GM19351 (cell line): Measurements from ENCODE around the gene STYX.
"Not testable (repeated sequence)": the region's sequence is repeated elsewhere in the genome, so short reads cannot be mapped to it uniquely, and the experiment has no call there.

Experiments
- ATAC-seq: cut with Tn5 transposase; IDR thresholded peaks from one replicate; pipeline ENCODE4 v1.9.1; 2021; ENCODE audit warnings: mild to moderate bottlenecking, moderate library complexity; ENCODE audit not compliant: unreplicated experiment

Gene STYX

GRCh38 chr14:52723514-52724359, 6.2 kb upstream of the STYX start:
- ATAC-seq: no peak

- no peak for ATAC-seq
These were observed 5.7 kb upstream of the STYX start for GRCh38 chr14:52724360-52724644.

- not testable (repeated sequence) for ATAC-seq
These were observed 2.5 kb upstream of the STYX start for GRCh38 chr14:52727509-52727908.

- ATAC-seq: not testable (repeated sequence)
These were observed 931 bp upstream of the STYX start for GRCh38 chr14:52729035-52729434.

- ATAC-seq: no peak
These were observed 411 bp upstream of the STYX start for GRCh38 chr14:52729585-52729924.

- ATAC-seq: no peak
These were observed 744 bp downstream of the STYX start for GRCh38 chr14:52730709-52731111.

- ATAC-seq: no peak
These were observed 3.9 kb downstream of the STYX start for GRCh38 chr14:52733824-52734223.

GRCh38 chr14:52735921-52736489, 6.0 kb downstream of the STYX start:
- ATAC-seq: no peak

GRCh38 chr14:52738409-52738808, 8.4 kb downstream of the STYX start:
- ATAC-seq: no peak

GRCh38 chr14:52740751-52741150, 10.8 kb downstream of the STYX start:
- no peak for ATAC-seq

GRCh38 chr14:52741865-52742264, 11.9 kb downstream of the STYX start:
- ATAC-seq: peak; percentile 15

GRCh38 chr14:52748647-52749292, 18.8 kb downstream of the STYX start:
- no peak for ATAC-seq

GRCh38 chr14:52755607-52756316, 25.8 kb downstream of the STYX start:
- ATAC-seq: no peak

GRCh38 chr14:52759145-52759544, 29.2 kb downstream of the STYX start:
- no peak for ATAC-seq

- ATAC-seq: not testable (repeated sequence)
These were observed 33.0 kb downstream of the STYX start for GRCh38 chr14:52762923-52763322.

- ATAC-seq: no peak
These were observed 37.3 kb downstream of the STYX start for GRCh38 chr14:52767058-52767833.

- ATAC-seq: no peak
These were observed 39.9 kb downstream of the STYX start for GRCh38 chr14:52769887-52770286.

GRCh38 chr14:52776816-52777215, 46.9 kb downstream of the STYX start:
- ATAC-seq: no peak

- no peak for ATAC-seq
These were observed 48.7 kb downstream of the STYX start for GRCh38 chr14:52778702-52779101.

- ATAC-seq: no peak
These were observed 50.9 kb downstream of the STYX start for GRCh38 chr14:52780893-52781292.

- no peak for ATAC-seq
These were observed 51.7 kb downstream of the STYX start for GRCh38 chr14:52781629-52782028.
